Measurements from ENCODE around the gene TMEM107.
"Not testable (repeated sequence)": the region's sequence is repeated elsewhere in the genome, so short reads cannot be mapped to it uniquely, and the experiment has no call there.

TMEM107 gene

DNA sequence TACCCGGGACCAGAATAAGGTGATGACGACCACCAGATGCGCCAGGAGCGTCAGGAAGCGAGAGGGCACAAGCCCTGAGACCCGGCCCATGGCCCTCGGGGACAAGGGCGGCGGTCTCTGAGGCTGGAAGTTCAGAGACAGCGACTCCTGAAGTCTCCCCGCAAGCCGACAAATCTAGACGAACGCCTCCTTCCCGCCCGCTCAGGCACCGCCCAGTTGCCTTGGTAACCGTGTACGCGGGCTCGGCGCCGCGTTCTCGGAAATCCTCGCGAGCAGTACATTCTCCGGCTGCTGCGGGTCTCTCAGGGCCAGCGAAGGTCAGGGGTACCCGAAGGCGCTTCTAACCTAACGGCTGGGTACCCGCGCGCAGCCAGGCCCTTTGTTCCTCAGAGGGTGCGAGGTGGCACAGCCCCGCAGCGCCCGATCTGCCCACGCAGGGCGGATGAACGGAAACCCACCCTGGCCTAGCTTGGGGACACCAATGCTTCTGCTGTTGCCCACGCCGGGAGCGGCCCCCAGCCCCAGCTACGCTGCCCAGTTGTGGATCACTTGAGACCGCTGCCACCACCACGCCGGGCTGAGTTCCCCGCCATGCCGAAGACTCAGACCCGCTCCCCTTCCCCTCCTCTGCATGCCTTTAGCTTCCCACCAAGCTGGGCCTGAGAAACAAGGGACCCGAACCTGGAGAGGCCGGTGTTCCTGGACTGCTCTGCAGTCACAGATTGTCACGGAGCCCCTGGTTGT lies at the start of gene TMEM107:
Gene TMEM107 (minus strand): TSS at position 184 of the 744 bp plus-strand sequence. CDS start 94 bp downstream, at position 90.
- peak; percentile 32 for DNase-seq

DNA sequence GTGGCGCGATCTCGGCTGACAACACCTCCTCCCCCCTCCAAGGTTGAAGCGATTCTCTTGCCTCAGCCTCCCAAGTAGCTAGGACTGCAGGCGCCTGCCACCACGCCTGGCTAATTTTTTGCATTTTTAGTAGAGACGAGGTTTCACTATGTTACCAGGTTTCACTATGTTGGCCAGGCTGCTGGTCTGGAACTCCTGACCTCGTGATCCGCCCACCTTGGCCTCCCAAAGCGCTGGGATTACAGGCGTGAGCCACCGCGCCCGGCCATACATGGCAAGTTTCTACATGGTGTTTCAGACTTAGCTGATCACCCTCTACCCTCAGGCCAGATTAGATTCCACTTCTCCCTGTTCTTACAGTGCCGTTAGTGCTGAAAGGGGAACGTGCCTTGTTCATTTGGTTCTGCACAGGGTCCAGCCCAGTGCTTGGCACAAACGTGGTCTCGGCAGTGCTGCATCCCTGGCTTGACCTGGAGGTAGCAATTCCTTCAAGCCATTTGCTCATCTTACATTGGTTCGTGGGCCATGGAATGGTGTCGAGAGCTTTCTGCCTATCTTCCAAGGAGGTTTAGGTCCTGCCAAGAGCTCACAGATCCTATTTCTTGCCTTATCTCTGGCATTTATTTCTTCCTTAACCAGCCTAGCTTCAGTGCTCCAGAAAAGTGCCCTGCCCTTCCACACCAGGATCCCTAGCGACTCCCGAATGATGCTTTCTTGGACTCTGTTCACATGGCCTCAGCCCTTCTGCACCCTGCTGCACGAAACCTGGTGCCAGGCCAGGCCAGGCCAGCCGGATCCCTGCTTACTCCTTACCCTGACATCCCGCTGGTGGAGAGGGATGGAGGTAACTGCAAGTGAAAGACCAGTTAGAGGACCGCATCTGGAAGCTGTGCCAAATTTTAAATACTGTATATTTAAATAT lies 49.0 kb upstream of the TMEM107 start:
- no peak for DNase-seq

DNA sequence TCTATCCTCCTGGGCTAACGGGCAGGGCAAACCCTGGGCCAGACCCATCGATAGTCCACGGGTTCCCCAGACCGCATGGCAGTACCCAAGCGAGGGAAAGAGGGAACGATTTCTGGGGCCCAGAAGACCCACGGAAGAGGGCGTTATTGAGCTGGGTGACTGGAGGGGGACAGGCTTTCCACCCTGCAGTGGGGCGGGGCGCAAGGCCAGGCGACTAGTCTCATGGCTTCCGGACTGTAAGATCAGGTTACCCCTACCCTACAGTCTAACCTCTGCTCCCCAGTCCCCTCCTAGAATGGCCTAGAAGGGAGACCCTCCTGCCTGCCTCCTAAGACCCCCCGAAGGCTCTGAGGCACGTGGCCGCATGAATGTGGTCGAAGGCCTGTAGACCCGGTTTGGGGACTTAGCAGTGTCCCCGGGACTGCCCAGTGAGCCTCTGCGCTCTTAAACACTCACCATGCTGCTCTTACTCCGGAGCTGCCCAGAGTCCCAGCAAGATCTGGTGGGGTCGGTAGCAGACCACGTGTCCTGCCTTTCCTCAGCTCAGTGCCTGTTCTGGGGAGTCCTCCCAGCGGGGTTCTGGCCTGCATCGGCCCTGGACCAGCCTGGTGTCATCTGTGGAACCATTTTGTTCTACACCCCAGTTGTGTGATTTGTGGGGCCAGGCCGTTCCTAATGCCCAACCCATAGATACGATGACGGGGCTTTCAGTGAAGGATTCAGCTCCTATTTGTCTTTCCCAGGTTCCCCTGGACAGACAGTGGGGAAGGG lies 47.4 kb upstream of the TMEM107 start:
- peak; percentile 0 for DNase-seq

DNA sequence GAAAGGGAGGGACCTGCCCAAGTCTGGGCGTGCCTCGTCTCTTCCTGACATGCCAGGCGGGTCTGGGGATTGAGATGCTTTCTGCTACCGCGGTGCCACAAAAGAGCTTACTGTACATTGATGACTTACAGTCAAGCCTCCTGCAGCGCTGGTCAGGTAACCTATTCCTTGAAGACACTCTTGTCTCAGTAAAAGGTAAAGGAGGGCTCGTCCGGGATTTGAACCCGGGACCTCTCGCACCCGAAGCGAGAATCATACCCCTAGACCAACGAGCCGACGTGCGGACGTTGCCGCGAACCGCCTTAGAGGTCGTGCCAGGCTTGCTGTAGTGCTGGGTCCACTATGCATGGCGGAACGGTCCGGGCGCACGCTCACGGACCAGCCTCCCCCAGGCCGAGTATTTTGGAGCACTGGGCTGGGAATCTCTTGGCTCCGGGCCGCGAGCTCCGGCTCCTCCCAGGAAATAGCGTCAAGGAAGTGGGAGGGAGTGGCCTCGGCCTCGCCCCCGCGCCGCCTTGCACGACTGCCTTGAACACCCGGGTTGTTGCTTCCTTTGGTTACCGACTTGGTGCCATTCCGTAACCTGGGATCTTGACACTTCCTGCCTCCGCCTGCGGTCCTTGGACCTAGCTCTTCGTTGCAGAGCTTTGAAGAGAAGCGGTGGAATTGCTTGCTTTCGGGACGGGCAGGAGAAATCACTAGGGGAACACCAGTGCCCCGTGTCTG lies 46.6 kb upstream of the TMEM107 start:
- DNase-seq = peak; percentile 12

- DNase-seq = no peak
Measured at GRCh38 chr17:8222380-8222629, 46.1 kb upstream of the TMEM107 start.

GRCh38 chr17:8221663-8222379 lies 45.6 kb upstream of the TMEM107 start:
- peak; percentile 9 for DNase-seq

DNA sequence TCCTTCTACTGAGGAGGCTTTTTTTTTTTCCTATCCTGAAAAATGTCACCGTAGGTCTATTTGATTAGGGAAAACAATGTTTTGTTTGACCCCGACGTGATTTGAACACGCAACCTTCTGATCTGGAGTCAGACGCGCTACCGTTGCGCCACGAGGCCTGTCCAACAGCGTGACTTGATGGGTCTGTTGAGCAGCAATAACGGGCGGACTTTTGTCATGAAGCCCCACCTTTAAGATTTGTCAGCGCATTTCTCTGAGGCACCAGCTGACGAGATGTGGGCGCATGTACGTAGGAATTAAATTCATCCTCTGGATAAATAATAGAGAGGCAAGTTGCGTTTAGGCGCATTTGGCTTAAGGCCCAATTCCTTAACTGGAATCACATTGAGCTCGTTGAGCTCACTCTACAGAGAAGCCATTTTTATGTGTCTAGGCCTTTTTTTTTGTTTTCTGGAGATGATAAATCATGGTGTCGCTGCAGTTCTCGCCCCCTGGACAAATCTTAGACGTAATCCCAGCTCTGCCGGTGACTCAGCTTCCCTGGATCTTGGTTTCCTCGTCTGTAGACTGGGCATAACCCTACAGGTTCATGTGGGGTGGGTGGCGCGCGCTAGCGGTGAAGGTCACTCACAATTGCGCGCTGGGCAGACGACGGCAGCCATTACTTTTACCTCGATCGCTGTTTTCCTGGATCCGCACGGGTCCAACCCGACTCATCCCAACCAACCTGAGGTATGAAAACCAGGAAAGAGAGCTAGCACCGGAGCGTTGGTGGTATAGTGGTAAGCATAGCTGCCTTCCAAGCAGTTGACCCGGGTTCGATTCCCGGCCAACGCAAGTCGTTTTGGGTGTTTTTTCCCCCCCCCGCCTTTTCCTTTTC lies 44.8 kb upstream of the TMEM107 start:
- DNase-seq = peak; percentile 72

DNA sequence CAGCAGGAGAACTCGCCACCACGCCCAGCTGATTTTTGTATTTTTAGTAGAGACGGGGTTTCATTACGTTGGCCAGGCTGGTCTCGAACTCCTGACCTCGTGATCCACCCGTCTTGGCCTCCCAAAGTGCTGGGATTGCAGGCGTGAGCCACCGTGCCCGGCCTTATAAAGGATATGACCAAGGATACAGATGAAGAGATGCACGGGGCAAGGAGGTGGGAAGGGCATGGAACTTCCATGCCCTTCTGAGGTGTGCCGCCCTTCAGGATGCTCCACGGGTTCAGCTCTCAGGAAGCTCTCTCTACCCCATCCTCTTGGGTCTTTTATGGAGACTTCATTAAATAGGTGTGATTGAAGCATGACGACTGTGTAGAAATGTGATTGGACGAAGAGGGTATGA lies 37.8 kb upstream of the TMEM107 start:
- not testable (repeated sequence) for DNase-seq

DNA sequence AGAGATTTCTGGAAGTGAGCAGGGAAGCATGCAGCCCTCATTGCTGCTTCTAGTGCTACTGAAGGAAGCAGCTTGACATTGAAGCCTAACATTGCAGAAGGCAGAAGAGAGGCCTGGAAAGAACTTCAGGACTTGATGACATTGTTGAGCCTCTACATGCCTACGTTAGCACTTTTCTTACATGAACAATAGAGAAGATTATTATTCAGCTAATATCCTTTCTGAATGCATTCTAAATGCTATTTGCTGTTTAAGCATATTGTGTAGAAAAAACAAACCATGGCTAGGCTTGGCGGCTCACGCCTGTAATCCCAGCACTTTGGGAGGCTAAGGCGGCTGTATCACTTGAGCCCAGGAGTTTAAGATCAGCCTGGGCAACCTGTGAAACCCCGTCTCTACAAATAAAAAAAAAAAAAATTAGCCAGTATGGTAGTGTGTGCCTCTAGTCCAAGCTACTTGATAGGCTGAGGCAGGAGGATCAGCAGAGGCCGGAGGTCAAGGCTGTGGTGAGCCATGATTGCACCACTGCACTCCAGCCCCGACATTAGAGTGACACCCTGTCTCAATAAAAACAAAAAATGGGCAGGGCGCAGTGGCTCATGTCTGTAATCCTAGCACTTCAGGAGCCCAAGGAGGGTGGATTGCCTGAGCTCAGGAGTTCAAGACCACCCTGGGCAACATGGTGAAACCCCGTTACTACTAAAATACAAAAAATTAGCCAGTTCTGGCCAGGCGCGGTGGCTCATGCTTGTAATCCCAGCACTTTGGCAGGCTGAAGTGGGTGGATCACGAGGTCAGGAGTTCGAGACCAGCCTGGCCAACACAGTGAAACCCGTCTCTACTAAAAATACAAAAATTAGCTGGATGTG lies 36.4 kb upstream of the TMEM107 start:
- DNase-seq = no peak

DNA sequence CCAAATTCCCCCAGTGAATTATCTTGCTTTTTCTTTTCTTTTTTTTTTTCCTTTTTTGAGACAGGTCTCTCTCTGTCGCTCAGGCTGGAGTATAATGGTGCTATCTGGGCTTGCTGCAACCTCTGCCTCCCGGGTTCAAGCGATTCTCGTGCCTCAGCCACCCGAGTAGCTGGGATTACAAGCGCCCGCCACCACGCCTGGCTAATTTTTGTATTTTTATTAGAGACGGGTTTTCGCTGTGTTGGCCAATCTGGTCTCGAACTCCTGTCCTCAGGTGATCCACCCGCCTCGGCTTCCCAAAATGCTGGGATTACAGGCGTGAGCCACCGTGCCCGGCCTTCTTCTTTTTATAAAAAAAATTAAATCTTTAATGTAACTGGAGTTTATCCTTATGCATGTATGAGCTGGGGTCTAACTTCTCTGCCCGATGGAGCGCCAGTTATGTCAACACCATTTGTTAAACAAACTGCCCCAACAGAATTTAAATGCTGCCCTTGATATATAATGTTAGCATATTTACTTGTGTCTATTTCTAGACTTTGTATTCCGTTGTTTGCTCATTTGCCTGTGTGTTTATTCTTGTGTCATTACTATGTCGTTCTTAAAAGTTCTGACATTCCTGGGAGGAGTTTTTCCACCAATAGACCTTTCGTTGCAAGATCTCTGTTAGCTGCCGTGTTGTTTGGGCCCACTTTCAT lies 34.7 kb upstream of the TMEM107 start:
- no peak for DNase-seq

GRCh38 chr17:8209907-8210760 lies 34.0 kb upstream of the TMEM107 start, which contains the start of gene AURKB:
TSS of gene AURKB (minus strand) at chr17:8210575. CDS start at chr17:8210224, 351 bp downstream.
- DNase-seq = peak; percentile 47

DNA sequence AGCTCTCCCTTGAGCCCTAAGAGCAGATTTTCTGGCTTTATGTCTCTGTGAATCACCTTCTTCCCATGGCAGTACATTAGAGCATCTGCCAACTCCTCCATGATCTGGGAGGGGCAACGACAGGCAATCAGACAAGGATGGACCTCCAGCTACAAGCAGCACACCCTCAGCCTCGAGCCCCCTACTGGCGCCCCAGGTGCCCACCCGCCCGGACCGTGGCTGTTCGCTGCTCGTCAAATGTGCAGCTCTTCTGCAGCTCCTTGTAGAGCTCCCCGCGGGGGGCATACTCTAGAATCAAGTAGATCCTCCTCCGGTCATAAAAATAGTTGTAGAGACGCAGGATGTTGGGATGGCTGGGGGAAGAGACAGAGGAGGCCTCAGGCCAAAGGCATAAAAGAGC lies 30.4 kb upstream of the TMEM107 start:
- DNase-seq = no peak

DNA sequence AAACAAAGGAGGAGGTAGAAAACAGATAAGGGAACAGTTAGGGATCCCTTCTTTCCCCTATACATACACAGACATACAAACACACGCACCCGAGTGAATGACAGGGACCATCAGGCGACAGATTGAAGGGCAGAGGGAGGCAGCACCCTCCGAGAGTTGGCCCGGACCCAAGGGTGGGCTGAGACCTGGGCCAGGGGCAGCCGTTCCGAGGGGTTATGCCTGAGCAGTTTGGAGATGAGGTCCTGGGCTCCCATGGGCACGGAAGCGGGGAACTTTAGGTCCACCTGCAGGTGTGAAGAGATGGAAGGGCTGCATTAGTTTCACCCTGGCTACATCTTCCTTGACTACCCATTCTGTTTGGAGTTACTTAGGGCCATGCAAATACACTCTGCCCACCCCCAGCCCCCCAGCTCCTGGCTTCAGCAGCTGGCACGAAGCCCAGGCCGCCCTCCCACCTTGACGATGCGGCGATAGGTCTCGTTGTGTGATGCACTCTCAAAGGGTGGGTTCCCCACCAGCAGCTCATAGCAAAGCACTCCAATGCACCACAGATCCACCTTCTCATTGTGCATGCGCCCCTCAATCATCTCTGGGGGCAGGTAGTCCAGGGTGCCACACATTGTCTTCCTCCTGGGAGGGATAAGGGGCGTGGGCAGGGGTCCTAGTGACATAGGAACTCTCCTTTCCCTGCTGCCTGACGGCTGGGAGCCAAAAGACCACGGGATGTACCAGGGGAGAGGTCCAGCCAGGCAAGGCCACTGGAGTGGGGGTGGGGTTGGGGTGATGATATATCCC lies 28.8 kb upstream of the TMEM107 start:
- DNase-seq = no peak

DNA sequence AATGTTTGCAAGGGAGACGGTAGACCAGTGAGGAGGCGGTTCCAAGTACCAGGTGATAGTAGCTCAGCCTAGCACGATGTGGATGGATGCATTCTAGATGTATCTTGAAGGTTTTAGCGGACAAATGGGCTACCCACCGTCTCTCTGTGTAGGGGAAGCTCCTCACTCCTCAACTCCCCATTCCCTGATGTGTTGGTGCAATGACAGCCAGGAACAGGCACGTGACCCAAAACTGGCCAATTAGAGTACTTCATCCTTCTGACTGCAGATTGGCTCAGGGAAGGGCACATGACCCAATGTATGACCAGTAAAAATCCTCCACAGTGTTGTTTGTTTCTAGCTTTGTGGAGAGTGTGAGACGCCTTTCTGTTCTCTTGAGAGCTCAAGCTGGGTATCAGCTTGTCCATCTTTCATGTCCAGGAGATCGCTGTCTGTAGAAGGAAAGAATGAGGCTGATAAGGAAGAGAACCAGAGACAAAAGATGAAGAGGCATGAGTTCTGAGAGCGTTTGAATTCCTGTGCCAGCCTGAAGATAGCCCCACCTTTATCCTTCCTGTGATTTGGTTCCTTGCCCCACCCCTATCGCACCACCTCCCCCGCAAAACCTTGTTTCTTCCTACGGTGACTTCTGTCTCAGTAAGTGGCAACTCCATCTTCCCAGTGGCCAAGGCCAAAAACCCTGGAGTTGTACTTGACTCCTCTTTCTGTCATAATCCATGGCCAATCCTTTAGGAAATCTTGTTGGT lies 16.1 kb upstream of the TMEM107 start:
- DNase-seq = no peak

GRCh38 chr17:8190506-8190905 lies 14.3 kb upstream of the TMEM107 start:
- DNase-seq = no peak

GRCh38 chr17:8189711-8190477 lies 13.7 kb upstream of the TMEM107 start, which contains the start of gene BORCS6:
TSS of gene BORCS6 (minus strand) at chr17:8190180. CDS start at chr17:8190140, 40 bp downstream.
- DNase-seq = peak; percentile 78

All from NCI-H1417 treated with DMSO at 0.1 percent for 48 hours (cell line).